Sigmoid colon (tissue), 7 donors: ENCODE results near the gene KCND3. TPM values are rescaled to one million over a fixed set of nuclear protein-coding genes. Genes with fewer than 3 reads are reported as not detected.

Experiments
- DNase-seq: peaks from one replicate; pipeline ENCODE4 v3.0.0-alpha.2; 2019
- H3K27ac ChIP-seq, 4 donors: fragments of 200-600 bp; sonication (generic); one replicate each; pipeline ENCODE4 v1.5.1; 2016 to 2019; ENCODE audit warnings: mild to moderate bottlenecking in 1 of 4
- H3K27me3 ChIP-seq, 3 donors: fragments of 200-600 bp; sonication (generic); one replicate each; pipeline ENCODE4 v1.5.1; 2019; ENCODE audit warnings: mild to moderate bottlenecking in 1 of 3
- H3K36me3 ChIP-seq, 4 donors: fragments of 200-600 bp; sonication (generic); one replicate each; pipeline ENCODE4 v1.5.1; 2016 to 2019
- H3K4me1 ChIP-seq, 4 donors: fragments of 200-600 bp; sonication (generic); one replicate each; pipeline ENCODE4 v1.5.1; 2017 to 2019
- H3K4me3 ChIP-seq, 4 donors: fragments of 200-600 bp; sonication (generic); one replicate each; pipeline ENCODE4 v1.5.1; 2017 to 2019; ENCODE audit warnings: mild to moderate bottlenecking in 2 of 4, moderate library complexity in 1 of 4
- H3K9me3 ChIP-seq, 4 donors: fragments of 200-600 bp in 3 of 4; sonication (generic) in 3 of 4; one replicate each; pipeline versions ENCODE4 v1.5.1 to v1.6.1; 2013 to 2019
- CTCF ChIP-seq, 4 experiments: fragments of 450-650 bp in 3 of 4; fragments of 200-600 bp in 1 of 4; IDR thresholded peaks; one replicate each; pipeline ENCODE4 v1.5.1; 2016 to 2019; ENCODE audit warnings: antibody characterized with exemption in 4 of 4, mild to moderate bottlenecking in 3 of 4, moderate library complexity in 2 of 4
- EP300 ChIP-seq, 4 donors: sonication (generic); formaldehyde crosslinking; IDR thresholded peaks; one replicate each; pipeline ENCODE4 v1.6.1; 2017; ENCODE audit warnings: antibody characterized with exemption in 4 of 4
- POLR2A ChIP-seq, 2 donors: fragments of 450-650 bp; IDR thresholded peaks; one replicate each; pipeline ENCODE4 v1.6.1; 2016; ENCODE audit warnings: antibody characterized with exemption in 2 of 2, mild to moderate bottlenecking in 2 of 2, moderate library complexity in 2 of 2
- POLR2AphosphoS5 ChIP-seq, 4 donors: sonication (generic); formaldehyde crosslinking; IDR thresholded peaks; one replicate each; pipeline ENCODE4 v1.6.1; 2017; ENCODE audit warnings: antibody characterized with exemption in 4 of 4
- WGBS, 2 donors: extraction: QIAGEN DNeasy Blood & Tissue Kit; methylation state at CpG; one replicate each; pipeline ENCODE4 v1.1.7; 2013; 5-methylcytosine and 5-hydroxymethylcytosine counted together
- intact Hi-C: fragments of 100-400 bp; cut with DNase I; formaldehyde crosslinking; loops from one replicate; pipeline ENCODE4 v1.15.1; 2023
- polyA plus RNA-seq, 3 donors: library from polyadenylated mRNA; stranded (reverse); fragments of 200-250 nt; gene quantifications; one replicate each; pipeline ENCODE4 v1.2.3, GENCODE V29; 2013
- total RNA-seq, 4 donors: library from RNA; depleted of rRNA; stranded (reverse); fragments of >200 nt; gene quantifications; one replicate each; pipeline ENCODE4 v1.1.0, GENCODE V29; 2016
- donor health status: healthy with polysubstance abuse.
- donor health status: Bipolar disorder and iron deficiency.
- donor health status: healthy.

Gene KCND3
- total and polyA plus RNA-seq, 7 donors = 0.23 to 18.3 (median 5.9) TPM

GRCh38 chr1:111831153-111831552, 158.3 kb downstream of the KCND3 start:
- no peaks in the 10 kb centered on the region for H3K4me1 ChIP-seq
- DNase-seq = no peak
- no peaks in the 10 kb centered on the region for H3K36me3 ChIP-seq
- no peak overlapping the region for H3K27ac ChIP-seq
- no peak for TF ChIP-seq EP300 (IDR thresholded peaks at IDR 0.05)
- no peak for TF ChIP-seq POLR2AphosphoS5 (IDR thresholded peaks at IDR 0.05)
- TF ChIP-seq CTCF (IDR thresholded peaks at IDR 0.05) = no peak
- TF ChIP-seq POLR2A (IDR thresholded peaks at IDR 0.05) = no peak
- intact Hi-C loops = no loop called here
- WGBS, 2 donors = 9 to 28% methylated on average over 1 of the region's 1 CpG
- H3K9me3 ChIP-seq = no peaks in the 10 kb centered on the region
- H3K27me3 ChIP-seq = no peaks in the 10 kb centered on the region
- H3K4me3 ChIP-seq = no peak overlapping the region

- Histone ChIP-seq H3K4me1 (no peaks in the 10 kb centered on the region), H3K27ac (no peak overlapping the region), H3K36me3 (no peaks in the 10 kb centered on the region), H3K27me3 (no peaks in the 10 kb centered on the region), H3K9me3 (no peaks in the 10 kb centered on the region), H3K4me3 (no peak overlapping the region)
- 59 to 80% methylated on average over 6 of the region's 6 CpGs for WGBS, 2 donors
- intact Hi-C loops = no loop called here
- TF ChIP-seq POLR2AphosphoS5 (IDR thresholded peaks at IDR 0.05) = no peak
- no peak for TF ChIP-seq CTCF (IDR thresholded peaks at IDR 0.05)
- no peak for TF ChIP-seq POLR2A (IDR thresholded peaks at IDR 0.05)
- no peak for DNase-seq
These were observed 161.5 kb downstream of the KCND3 start for GRCh38 chr1:111827946-111828345.

- no peak for DNase-seq
- Histone ChIP-seq H3K36me3 (no peaks in the 10 kb centered on the region), H3K27ac (no peak overlapping the region), H3K27me3 (no peaks in the 10 kb centered on the region), H3K4me3 (no peak overlapping the region), H3K9me3 (no peaks in the 10 kb centered on the region), H3K4me1 (no peaks in the 10 kb centered on the region)
- WGBS, 2 donors = 43 to 64% methylated on average over 4 of the region's 4 CpGs
- no peak for TF ChIP-seq POLR2AphosphoS5 (IDR thresholded peaks at IDR 0.05)
- TF ChIP-seq EP300 (IDR thresholded peaks at IDR 0.05) = no peak
- no peak for TF ChIP-seq CTCF (IDR thresholded peaks at IDR 0.05)
- no peak for TF ChIP-seq POLR2A (IDR thresholded peaks at IDR 0.05)
- intact Hi-C loops = no loop called here
These were observed 163.2 kb downstream of the KCND3 start for GRCh38 chr1:111826278-111826677.

- DNase-seq = no peak
- Histone ChIP-seq H3K9me3 (no peaks in the 10 kb centered on the region), H3K27ac (no peak overlapping the region), H3K4me3 (no peak overlapping the region), H3K27me3 (no peaks in the 10 kb centered on the region), H3K4me1 (no peaks in the 10 kb centered on the region), H3K36me3 (no peaks in the 10 kb centered on the region)
- intact Hi-C loops = no loop called here
- TF ChIP-seq POLR2A (IDR thresholded peaks at IDR 0.05) (no peak), POLR2AphosphoS5 (IDR thresholded peaks at IDR 0.05) (no peak), CTCF (IDR thresholded peaks at IDR 0.05) (no peak), EP300 (IDR thresholded peaks at IDR 0.05) (no peak)
- 88 to 93% methylated on average over 3 of the region's 3 CpGs for WGBS, 2 donors
These were observed 164.3 kb downstream of the KCND3 start for GRCh38 chr1:111825217-111825616.

- no peak for DNase-seq
- Histone ChIP-seq H3K4me3 (no peak overlapping the region), H3K9me3 (no peaks in the 10 kb centered on the region), H3K27ac (no peak overlapping the region), H3K4me1 (no peaks in the 10 kb centered on the region), H3K27me3 (no peaks in the 10 kb centered on the region), H3K36me3 (no peaks in the 10 kb centered on the region)
- WGBS, 2 donors = 84 to 94% methylated on average over 6 of the region's 6 CpGs
- TF ChIP-seq CTCF (IDR thresholded peaks at IDR 0.05) (no peak), POLR2A (IDR thresholded peaks at IDR 0.05) (no peak), POLR2AphosphoS5 (IDR thresholded peaks at IDR 0.05) (no peak), EP300 (IDR thresholded peaks at IDR 0.05) (no peak)
- intact Hi-C loops = no loop called here
These were observed 167.3 kb downstream of the KCND3 start for GRCh38 chr1:111822138-111822537.
